GM11168 (cell line): Measurements from ENCODE around the gene ADAP1.

ENCODE experiments used
- in situ Hi-C: fragments of 300-500 bp; cut with MboI; formaldehyde crosslinking; loops from one replicate; pipeline ENCODE4 v1.12.0; 2022; ENCODE audit warnings: low sequenced_read_pairs; ENCODE audit not compliant: unreplicated experiment

ADAP1 gene

DNA sequence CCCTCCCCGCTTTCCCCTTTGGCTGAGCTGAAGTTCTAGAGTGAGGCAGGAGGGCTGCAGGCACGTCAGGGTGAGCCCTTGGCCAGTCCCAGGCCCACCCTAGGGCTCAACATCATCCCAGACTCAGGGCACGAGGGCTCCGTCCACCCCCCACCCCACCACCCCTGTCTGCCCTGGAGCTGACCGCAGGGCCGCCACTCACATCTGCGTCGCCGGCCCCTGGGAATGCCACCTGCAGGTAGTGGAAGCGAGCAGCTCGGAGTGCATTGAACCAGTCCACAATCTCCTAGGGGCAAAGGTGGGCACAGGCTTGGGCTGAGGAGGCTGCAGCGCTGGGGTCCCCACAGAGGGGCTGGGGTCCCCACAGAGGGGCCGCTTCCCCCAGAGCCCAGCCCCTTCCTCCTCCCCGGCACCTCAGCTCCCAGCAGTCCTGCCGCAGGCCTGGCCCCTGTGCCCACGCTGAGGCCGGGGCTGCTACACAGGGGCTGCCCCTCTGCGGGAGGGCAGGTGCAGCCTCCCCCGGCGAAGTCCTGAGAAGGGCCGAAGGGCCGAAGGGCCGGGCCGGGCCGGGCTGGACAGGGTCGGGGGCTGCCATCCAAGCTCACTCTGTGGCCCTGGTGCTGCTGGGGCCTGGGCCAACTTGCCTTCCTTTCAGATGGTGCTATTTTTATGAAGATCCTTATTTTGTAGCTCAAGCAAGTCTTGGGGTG is 54.0 kb downstream of the ADAP1 start:
- in situ Hi-C loops: no loop called here

DNA sequence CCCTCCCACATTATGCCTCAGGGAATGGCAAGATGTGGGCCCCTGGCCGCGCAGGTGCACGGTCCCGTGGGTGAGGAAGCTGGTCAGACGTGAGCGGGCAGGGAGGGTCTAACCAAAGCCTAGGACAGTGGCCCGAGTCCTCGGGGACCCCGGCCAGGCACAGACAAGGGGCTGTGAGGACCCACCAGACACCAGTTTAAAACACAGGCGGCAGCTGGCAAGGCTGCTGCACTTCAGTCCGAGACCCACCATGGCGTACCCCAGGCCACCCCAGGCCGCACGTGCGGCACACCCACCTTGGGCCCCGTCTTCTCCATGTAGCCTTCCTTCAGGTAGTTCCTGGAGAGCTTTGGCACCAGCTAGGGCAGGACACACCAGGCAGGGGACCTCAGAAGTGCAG is 54.7 kb downstream of the ADAP1 start:
- in situ Hi-C loops: no loop called here

DNA sequence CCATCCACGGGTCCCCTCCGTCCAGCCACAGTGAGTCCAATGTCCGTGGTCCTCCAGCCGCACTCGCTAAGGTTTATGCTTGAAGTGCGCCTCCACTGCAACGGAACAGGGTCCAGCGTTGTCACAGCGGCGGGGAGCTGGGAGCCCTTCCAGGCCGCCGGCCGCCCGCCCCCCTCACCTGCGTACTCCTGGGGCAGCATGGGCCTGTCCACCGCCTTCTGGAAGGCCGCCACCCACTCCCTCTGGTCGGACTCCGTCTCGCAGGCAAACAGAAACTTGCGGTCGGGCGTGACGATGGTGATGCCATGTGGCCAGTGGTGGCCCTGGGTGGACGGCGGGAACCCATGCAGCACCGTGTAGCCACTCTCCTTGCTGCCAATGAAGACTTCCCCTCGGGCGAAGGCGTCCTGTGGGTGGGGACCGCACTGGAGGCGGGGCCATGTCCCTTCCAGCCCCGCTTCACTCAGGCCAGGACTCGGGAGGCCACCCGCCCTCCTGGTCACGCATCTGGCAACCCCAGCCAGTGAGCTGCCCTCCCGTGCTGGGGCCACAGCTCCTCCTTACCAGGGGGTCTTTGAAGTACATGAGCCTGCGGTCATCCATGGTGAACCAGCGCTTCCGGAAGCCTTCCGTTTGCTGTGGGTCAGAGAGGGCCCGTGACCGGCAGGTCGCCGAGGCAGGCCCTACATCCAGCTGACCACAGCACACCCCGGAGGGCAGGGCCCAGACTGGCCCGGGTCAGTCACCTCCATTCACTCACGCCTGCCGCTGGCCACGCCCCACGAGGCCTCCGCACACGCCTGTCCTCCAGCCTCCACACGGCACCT is 55.4 kb downstream of the ADAP1 start:
- in situ Hi-C loops: no loop called here

DNA sequence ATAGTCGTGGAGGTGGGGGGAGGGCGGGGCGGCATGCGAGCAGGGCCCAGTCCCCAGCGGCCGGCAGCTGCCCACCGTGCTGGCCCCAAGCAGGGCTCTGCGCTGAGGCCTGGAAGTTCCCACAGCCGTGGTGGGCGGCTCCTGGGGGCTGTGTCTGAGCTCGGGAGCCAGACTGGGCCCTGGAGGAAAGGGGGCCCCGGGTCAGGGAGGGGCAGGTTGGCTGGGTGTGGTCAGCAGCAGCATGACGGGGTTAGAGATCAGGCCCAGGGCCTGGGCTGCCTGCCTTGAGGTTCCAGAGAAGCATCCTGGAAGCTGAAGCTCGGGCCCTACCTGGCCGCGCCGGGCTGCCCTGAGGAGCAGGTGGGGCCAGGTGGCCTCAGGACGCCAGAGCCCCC is 56.0 kb downstream of the ADAP1 start:
- in situ Hi-C loops: no loop called here

DNA sequence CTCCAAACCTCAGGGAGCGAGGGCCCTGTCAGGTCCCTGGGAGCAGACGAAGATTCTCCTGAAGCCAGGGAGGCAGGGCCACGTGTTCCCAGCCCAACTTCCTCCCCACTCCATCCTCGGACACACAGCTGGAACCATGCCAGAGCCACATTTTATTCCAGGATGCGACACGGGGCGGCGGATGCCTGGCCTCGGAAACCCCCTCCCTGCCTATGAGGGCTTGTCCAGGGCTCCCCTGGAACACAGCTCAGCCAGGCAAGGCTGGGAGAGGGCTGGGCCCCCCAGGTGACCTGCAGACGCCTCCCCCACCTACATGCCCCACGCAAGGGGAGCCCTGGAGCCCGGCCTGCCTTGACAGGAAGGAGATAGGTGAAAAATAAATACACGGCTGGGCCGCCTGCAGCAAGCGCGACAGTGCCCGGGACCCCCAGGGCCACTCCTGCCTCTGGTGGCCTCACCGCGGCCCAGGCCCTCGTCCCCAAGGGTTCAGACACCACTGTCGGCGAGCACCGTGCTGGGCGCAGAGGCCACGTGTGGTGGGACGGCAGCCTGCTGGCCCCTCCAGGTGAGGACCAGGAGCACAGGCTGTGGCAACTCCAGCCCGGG is 56.6 kb downstream of the ADAP1 start:
- in situ Hi-C loops: no loop called here

DNA sequence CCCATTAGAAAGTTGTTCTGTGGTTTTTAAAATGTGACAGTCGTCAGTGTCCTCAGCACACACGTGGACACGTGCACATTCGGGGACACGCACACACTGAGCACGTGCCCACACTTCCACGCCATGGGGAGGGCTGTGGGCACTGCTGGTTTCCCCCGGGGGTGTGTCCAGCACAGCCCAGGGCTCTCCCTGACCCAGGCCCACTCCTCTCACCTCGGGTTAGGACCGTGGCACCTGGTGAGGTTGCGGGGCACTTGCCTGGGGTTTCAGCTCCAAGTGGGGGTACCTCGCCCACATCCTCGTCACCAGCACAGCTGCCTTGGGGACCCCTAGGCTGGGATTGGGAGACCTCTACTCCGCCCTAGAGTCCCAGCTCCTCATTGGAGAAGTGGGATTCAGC is 57.4 kb downstream of the ADAP1 start:
- in situ Hi-C loops: no loop called here

DNA sequence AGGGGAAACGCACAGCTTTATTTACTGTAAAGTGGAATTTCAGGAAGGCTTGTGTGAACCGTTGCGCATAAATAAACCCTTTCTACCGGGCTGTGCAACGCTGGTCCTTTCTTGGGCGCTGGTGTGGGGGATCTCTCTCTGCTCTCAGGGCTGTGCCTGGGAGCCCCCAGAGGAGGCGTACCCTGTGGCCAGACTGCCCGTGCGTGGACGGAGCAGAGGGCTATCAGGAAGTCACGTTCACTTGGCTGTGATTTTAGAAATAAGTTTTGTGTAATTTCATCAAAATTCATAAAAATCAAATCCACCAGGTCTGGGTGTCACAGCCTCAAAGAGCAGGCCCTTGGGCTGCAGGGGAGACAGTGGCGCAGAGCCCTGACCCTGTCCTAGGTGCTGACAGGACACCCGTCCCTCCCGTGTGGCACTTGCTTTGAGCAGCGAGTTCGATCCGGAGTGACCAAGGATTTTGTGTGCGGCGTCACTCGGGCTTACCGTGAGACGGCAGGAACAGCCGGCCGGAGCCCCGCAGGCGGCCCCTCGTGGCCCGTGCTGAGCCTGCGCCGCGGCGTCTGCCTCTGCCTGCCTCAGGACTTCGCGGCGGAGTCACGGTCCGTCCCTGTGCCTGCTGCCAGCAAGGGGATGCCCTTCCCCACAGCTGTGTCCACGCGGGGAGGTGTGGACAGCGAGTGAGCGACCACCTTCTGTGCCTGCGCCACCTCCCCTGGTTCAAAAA is 58.0 kb downstream of the ADAP1 start:
- in situ Hi-C loops: no loop called here

DNA sequence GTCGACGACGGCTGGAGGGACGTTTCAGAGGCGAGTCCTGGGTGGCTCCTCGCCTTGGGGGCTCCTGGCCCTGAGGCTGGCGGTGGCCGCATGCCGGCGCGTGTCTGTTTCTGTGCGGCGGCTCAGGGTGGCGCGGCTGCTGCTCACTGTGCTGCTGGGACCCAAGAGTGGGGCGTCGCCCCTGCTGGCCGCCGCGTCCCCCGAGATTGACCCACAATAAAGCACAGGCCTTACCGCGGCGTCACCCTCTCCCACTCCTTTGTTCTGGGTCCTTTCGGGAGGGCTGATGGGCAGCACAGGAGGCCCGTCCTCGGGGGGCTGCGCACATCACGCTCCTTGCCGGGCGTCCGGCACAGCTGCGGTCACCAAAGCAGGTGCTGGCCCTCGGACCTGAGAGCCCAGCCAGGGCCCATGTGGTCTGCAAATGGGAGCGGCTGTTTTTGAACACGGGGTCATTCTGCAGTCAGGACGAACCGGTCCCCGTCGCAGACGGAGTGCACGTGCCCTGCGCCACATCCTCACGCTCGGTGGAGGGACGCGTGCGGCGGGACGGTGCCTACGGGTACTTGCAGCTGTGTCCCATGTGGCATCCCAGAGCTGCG is 58.9 kb downstream of the ADAP1 start:
- in situ Hi-C loops: no loop called here

DNA sequence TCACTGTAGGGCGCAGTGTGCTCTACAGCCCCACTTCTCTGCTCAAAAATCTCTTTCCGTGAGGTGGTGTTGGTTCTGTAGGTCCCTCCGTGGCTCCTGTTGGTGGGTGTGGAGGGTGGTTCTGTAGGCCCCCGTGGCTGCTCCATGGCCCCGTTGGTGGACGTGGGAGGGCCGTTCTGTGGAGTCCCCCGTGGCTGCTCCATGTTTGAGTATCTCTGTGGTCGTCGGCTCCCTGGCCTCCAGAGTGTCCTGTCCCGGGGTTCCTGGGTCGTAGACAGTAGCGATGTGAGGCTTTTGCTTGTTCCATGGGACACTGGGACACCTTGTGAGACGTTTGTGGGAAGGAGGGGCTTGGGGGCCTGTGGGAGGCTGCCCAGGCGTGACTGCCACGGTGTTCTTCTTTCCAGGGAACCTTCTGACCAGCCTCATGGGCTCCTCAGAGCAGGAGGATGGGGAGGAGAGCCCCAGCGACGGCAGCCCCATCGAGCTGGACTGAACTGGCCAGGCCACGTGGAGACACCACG is 59.5 kb downstream of the ADAP1 start:
- in situ Hi-C loops: no loop called here

DNA sequence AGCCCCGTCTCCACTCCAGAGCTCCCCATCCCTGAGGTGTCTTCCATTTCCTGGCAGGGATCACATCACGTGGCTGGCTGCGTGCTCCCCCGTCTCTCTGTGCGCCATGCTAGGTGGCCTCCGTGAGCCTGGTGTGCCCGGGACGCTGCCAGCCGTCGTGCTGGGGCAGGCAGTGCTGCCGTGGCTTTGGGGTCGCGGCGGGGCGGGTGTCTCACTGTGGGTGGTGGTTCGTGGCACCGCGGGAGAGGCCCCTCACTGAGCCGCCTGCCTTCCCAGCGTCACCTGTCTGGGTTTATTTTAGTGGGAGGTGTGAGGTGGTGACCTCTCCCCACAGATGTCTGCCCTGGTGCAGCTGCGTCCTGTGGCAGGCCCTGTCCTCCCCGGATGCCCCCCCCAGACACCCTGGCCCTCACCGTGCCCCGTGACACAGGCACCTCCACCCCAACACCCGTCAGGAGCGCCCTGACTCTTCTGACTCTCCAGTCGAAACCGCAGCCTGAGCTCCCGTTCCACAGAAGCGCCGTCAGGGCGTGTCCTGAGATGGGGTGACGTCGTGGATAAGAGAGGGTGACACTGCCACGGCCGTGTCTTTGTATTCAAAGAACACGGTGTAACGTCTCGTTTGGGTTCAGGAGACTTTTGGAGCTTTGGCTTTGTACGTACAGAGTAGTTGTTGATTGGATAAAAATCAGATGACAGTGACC is 60.2 kb downstream of the ADAP1 start:
- in situ Hi-C loops: no loop called here

DNA sequence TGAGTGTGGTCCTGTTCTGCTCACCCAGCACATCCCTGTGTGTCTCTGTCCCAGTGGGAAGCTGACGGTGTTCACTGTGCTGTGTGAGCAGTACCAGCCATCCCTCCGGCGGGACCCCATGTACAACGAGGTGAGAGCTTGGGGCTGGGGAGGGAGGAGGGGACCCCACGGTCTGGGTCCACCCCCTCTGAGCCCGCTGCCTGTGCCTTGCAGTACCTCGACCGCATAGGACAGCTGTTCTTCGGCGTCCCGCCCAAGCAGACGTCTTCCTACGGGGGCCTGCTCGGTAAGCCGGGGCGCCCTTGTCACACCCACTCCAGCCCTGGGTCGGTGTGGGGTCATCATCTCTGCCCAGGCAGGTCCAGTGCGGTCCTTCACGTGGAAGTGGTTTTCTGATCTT is 60.8 kb downstream of the ADAP1 start:
- in situ Hi-C loops: no loop called here

DNA sequence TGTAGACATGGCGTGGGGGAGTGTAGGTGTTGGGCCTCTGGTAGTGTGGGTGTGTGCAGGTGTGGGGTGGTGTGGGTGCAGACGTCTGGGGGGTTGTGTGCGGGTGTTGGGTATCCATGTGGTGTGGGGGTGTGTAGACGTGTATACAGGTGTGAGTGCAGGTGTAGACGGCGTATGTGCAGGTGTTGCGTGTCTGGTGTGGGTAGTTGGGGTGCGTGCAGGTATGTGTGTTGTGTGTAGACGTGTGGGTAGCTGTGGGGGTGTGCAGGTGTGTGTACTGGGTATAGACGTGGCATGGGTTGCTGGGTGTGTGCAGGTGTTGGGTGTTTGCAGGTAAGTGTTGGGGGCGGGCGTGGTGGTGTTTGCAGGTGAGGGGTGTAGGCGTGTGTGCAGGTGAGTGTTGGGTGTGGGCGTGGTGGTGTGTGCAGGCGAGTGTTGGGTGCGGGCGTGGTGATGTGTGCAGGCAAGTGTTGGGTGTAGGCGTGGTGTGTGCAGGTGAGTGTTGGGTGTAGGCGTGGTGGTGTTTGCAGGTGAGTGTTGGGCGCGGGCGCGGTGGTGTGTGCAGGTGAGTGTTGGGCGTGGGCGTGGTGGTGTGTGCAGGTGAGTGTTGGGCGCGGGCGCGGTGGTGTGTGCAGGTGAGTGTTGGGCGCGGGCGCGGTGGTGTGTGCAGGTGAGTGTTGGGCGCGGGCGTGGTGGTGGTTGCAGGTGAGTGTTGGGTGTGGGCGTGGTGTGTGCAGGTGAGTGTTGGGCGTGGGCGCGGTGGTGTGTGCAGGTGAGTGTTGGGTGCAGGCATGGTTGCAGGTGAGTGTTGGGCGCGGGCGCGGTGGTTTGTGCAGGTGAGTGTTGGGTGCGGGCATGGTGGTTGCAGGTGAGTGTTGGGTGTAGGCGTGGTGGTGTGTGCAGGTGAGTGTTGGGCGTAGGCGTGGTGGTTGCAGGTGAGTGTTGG is 61.6 kb downstream of the ADAP1 start:
- in situ Hi-C loops: no loop called here

DNA sequence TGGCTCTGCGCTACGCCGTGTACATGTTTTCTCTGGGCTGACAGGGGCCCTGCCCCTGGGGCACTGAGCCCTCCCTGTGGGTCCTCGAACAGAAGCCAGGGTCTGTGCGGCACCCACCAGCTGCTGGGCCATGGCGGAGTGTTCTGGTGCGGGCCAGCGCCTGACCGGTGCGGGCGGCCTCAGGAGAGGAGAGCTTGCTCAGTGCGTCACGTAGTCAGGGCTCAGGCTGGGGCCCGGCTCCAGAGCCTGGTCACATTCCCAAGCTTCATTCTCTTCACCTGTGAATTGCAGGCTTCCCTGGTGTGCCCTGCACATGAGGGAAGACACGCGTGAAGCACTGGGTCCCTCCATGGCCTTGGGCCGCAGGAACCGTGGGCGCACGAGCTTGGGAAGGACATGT is 62.7 kb downstream of the ADAP1 start:
- in situ Hi-C loops: no loop called here

DNA sequence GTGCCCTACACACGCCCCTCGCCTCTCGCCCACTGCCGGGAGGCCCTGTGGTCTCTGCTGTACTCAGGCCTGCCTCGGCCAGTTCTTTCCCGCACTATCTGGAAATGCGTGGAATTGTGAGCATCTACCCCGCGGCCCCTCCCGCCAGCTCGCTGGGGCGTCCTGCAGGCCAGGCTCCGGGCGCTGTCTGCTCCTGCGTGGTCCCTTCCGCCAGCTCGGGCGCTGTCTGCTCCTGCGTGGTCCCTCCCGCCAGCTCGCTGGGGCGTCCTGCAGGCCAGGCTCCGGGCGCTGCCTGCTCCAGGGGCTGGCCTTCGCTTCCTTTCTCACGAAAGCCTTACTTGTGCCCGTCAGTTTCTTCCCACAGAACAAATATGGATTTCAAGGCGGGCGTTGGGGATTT is 63.2 kb downstream of the ADAP1 start:
- in situ Hi-C loops: no loop called here

DNA sequence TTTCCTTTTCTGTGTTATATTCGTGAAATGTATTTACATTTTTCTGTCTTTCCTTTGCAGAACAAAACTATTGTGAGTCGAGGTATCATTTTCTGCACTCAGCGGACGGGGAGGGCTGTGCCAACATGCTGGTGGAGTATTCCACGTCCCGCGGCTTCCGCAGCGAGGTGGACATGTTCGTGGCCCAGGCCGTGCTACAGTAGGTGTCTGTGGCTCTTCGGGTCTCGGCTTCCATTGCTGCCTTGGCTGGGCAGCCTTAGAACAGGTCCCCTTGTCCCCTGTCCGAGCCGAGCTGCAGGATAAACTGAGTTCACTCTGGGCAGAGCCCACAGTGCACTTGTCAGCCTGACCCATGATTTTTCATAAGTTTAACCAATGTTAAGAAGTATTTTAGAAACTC is 63.6 kb downstream of the ADAP1 start:
- in situ Hi-C loops: no loop called here

DNA sequence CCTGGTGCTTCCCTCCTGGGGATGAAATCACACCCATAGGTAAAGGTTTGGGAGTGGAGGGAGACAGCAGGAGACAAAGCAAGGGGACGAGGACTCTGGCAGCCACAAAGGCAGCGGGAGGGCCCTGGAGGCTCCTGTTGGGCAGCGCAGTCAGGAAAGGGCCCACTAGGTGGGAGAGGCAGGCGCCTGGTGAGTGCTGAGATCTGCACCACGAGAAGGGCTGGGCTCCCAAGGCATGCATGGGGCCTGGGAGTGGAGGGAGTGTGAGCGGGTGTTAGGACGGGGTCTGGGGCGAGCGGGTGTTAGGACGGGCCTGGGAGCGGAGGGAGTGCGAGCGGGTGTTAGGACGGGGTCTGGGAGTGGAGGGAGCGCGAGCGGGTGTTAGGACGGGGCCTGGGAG is 65.1 kb downstream of the ADAP1 start:
- in situ Hi-C loops: no loop called here

DNA sequence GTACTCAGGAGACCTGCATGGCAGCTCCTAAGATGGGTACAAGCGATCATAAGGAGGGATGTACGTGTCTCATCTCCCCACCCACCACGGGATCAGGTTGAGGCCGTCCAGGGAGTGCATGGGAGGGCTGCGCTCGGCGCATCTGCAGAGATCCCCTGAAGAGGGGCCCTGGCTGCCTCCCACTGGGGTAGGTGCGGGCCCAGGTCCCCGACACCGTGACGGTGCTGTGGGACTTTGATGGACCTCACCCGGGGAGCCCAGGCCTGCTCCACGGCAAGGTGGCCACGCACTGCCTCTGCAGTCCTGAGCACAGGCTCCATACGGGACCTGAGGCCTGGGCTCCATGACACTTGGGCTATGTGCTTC is 65.5 kb downstream of the ADAP1 start:
- in situ Hi-C loops: no loop called here
